Colonic mucosa (tissue), 4 donors: ENCODE results near the gene DIP2C. TPM values are rescaled to one million over a fixed set of nuclear protein-coding genes. Genes with fewer than 3 reads are reported as not detected.

Source experiments
- DNase-seq: peaks from one replicate; pipeline ENCODE4 v3.0.0-alpha.2; 2020
- H3K27ac ChIP-seq: fragments of 200-600 bp; one replicate; pipeline ENCODE4 v1.8.0; 2021
- H3K27me3 ChIP-seq: fragments of 200-600 bp; one replicate; pipeline ENCODE4 v1.8.0; 2021
- H3K36me3 ChIP-seq: fragments of 200-600 bp; one replicate; pipeline ENCODE4 v1.8.0; 2021
- H3K4me1 ChIP-seq: fragments of 200-600 bp; one replicate; pipeline ENCODE4 v1.8.0; 2021; ENCODE audit warnings: mild to moderate bottlenecking
- H3K4me3 ChIP-seq: fragments of 200-600 bp; one replicate; pipeline ENCODE4 v1.8.0; 2021
- H3K9ac ChIP-seq, 2 donors: one replicate each; pipeline ENCODE4 v1.7.0; 2013; ENCODE audit warnings: control low read depth in 2 of 2, low read depth in 2 of 2, low read length in 2 of 2
- H3K9me3 ChIP-seq: fragments of 200-600 bp; one replicate; pipeline ENCODE4 v1.8.0; 2021
- intact Hi-C: fragments of 100-400 bp; cut with DNase I; formaldehyde crosslinking; loops from one replicate; pipeline ENCODE4 v1.14.1; 2022
- total RNA-seq, 2 donors: library from RNA; stranded (reverse); fragmentation: NEBNext Ultra II Directional in 1 of 2; extraction: Animal tissue kit (Norgen Biotek cat#: 25700) in 1 of 2; gene quantifications; one replicate each; pipeline ENCODE4 v1.2.1, GENCODE V29; 2021
- TF ChIP-seq, protein P1 (sequence below): fragments of 200-600 bp; IDR thresholded peaks from one replicate; pipeline ENCODE4 v1.8.0; 2022; ENCODE audit warnings: antibody characterized with exemption, mild to moderate bottlenecking
- donor health status: healthy.
- donor health status: DM: no; HTN: no; CAD: no.
- donor health status: DM: no; HTN: no; CAD: no.

The DIP2C gene
- total RNA-seq, 2 donors from 2014 or later: 7.6 to 11.2 TPM

GRCh38 chr10:260819-261429 lies 428.5 kb downstream of the DIP2C start:
- no peak overlapping the region for H3K27ac ChIP-seq
- no peak overlapping the region for H3K4me3 ChIP-seq
- no peaks in the 10 kb centered on the region for H3K4me1 ChIP-seq
- TF ChIP-seq, protein P1, sequence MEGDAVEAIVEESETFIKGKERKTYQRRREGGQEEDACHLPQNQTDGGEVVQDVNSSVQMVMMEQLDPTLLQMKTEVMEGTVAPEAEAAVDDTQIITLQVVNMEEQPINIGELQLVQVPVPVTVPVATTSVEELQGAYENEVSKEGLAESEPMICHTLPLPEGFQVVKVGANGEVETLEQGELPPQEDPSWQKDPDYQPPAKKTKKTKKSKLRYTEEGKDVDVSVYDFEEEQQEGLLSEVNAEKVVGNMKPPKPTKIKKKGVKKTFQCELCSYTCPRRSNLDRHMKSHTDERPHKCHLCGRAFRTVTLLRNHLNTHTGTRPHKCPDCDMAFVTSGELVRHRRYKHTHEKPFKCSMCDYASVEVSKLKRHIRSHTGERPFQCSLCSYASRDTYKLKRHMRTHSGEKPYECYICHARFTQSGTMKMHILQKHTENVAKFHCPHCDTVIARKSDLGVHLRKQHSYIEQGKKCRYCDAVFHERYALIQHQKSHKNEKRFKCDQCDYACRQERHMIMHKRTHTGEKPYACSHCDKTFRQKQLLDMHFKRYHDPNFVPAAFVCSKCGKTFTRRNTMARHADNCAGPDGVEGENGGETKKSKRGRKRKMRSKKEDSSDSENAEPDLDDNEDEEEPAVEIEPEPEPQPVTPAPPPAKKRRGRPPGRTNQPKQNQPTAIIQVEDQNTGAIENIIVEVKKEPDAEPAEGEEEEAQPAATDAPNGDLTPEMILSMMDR: no peak
- H3K9me3 ChIP-seq: no peaks in the 10 kb centered on the region
- DNase-seq: no peak
- no peaks in the 10 kb centered on the region for H3K36me3 ChIP-seq
- H3K27me3 ChIP-seq: no peaks in the 10 kb centered on the region
- intact Hi-C loops: no loop called here
- H3K9ac ChIP-seq: no peak overlapping the region

DNA sequence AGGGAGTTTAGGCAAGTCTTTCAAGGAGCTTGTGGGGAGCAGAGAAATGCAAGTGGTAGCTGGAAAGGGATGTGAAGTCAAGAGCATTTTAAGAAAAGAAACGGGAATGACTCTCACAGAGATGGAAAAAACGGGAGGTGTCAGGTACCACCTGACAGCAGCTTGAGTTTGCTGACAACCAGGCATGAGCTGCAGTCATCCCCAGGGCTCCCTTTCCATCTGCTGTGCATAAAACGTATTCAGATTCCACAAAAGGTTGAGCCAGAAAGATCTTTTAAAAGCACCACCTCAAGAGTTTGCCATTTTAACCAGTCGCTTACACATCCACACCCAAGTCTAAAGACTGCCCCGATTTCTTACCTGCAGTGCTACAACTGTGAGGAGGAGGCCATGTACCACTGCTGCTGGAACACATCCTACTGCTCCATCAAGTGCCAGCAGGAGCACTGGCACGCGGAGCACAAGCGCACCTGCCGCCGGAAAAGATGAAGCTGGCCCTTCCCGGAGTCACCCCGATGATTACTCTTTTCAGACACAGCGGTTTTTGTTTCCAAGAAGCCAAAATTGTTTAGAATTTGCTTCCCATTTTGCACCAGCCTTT lies 437.4 kb downstream of the DIP2C start:
- H3K36me3 ChIP-seq: no peaks in the 10 kb centered on the region
- no peak overlapping the region for H3K9ac ChIP-seq
- intact Hi-C loops: no loop called here
- DNase-seq: no peak
- no peaks in the 10 kb centered on the region for H3K9me3 ChIP-seq
- TF ChIP-seq, protein P1: no peak
- H3K4me3 ChIP-seq: no peak overlapping the region
- no peaks in the 10 kb centered on the region for H3K4me1 ChIP-seq
- H3K27ac ChIP-seq: no peak overlapping the region
- no peaks in the 10 kb centered on the region for H3K27me3 ChIP-seq

DNA sequence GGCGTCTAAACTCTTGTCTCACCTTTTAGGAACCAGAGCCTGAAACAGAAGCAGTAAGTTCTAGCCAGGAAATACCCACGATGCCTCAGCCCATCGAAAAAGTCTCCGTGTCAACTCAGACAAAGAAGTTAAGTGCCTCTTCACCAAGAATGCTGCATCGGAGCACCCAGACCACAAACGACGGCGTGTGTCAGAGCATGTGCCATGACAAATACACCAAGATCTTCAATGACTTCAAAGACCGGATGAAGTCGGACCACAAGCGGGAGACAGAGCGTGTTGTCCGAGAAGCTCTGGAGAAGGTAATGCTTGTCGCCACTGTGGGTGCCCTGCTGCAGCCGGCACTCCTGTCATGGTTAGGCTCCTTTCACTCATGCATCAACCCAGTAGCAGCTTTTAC lies 441.2 kb downstream of the DIP2C start:
- H3K4me3 ChIP-seq: no peak overlapping the region
- no peak for DNase-seq
- H3K4me1 ChIP-seq: no peaks in the 10 kb centered on the region
- H3K36me3 ChIP-seq: no peaks in the 10 kb centered on the region
- TF ChIP-seq, protein P1: no peak
- H3K9me3 ChIP-seq: no peaks in the 10 kb centered on the region
- H3K9ac ChIP-seq: no peak overlapping the region
- H3K27ac ChIP-seq: no peak overlapping the region
- H3K27me3 ChIP-seq: no peaks in the 10 kb centered on the region
- intact Hi-C loops: no loop called here

DNA sequence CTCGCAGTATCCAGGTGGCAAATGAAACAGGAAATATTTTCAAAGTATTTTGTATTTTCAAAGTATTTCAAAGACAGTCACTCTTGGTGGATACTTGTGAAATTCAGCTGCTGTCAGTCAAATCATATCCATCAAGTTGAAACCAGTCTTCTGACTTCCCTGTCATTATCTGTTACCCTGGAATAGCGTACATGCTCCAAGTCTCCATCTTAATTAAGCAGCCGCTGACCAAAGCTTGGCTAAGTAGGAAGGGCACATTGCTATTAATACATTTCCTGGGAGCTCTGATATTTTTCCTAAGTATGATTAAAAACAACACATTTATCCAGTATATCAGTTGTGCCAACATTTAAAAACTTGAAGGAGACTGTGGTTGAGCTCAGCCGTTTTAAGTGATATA lies 442.0 kb downstream of the DIP2C start:
- TF ChIP-seq, protein P1: no peak
- Histone ChIP-seq H3K4me3 (no peak overlapping the region), H3K4me1 (no peaks in the 10 kb centered on the region), H3K27ac (no peak overlapping the region), H3K9me3 (no peaks in the 10 kb centered on the region), H3K9ac (no peak overlapping the region), H3K36me3 (no peaks in the 10 kb centered on the region), H3K27me3 (no peaks in the 10 kb centered on the region)
- DNase-seq: no peak
- intact Hi-C loops: no loop called here

DNA sequence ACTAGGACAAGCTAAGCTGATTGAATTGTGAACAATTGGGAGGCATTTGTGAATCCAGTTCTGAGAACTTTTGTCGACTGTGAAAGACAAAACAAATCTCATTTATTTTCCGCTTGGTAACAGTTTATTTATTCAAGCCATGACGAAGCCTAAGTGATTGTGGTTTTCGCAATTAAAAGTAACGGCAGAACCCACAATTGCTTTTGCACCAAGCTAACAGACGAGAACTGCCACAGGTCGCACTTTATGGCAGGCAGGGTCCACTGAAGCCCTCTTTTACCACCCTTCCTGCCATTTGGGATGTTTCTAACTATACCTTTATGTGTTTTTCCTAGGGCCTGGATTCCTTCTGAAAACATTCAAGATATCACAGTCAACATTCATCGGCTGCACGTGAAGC lies 443.0 kb downstream of the DIP2C start:
- H3K27me3 ChIP-seq: no peaks in the 10 kb centered on the region
- H3K27ac ChIP-seq: no peak overlapping the region
- TF ChIP-seq, protein P1: no peak
- no peak overlapping the region for H3K9ac ChIP-seq
- H3K9me3 ChIP-seq: no peaks in the 10 kb centered on the region
- no peaks in the 10 kb centered on the region for H3K36me3 ChIP-seq
- no peak for DNase-seq
- H3K4me3 ChIP-seq: no peak overlapping the region
- intact Hi-C loops: no loop called here
- no peaks in the 10 kb centered on the region for H3K4me1 ChIP-seq
